Transverse colon (tissue), 4 donors: ENCODE results near the gene GMNN.

Experiments
- CTCF ChIP-seq, 5 experiments: fragments of 200-600 bp in 3 of 5; fragments of 450-650 bp in 2 of 5; sonication (generic) in 3 of 5; IDR thresholded peaks; 1 replicate in 2 of 5; 2 replicates in 3 of 5; pipeline ENCODE4 v1.5.1; 2016 to 2017; ENCODE audit warnings: antibody characterized with exemption in 5 of 5, inconsistent platforms in 3 of 5, mild to moderate bottlenecking in 2 of 5, moderate library complexity in 1 of 5
- EP300 ChIP-seq: sonication (generic); formaldehyde crosslinking; IDR thresholded peaks from one replicate; pipeline ENCODE4 v1.6.1; 2017; ENCODE audit warnings: antibody characterized with exemption, low read depth
- POLR2A ChIP-seq: fragments of 450-650 bp; IDR thresholded peaks from one replicate; pipeline ENCODE4 v1.6.1; 2016; ENCODE audit warnings: antibody characterized with exemption, mild to moderate bottlenecking, moderate library complexity
- POLR2AphosphoS5 ChIP-seq, 3 donors: sonication (generic); formaldehyde crosslinking; IDR thresholded peaks; one replicate each; pipeline ENCODE4 v1.6.1; 2016; ENCODE audit warnings: antibody characterized with exemption in 3 of 3

DNA sequence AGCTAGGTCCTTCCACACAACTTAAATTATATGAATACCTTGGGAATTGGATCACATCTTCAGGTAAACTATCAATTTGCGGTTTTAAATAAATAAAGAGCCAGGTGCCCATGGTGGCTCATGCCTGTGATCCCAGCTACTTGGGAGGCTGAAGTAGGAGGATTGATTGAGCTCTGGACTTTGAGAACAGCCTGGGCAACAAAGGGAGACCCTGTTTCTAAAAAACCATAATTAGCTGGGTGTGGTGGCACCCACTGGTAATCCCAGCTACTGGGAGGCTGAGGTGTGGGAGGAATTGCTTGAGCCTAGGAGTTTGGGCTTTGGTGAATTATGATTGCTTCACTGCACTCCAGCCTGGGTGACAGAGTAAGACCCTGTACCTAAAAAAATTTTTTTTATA, 3.4 kb downstream of the GMNN start:
- TF ChIP-seq CTCF (IDR thresholded peaks at IDR 0.05) (no peak), POLR2A (no peak), EP300 (no peak), POLR2AphosphoS5 (IDR thresholded peaks at IDR 0.05) (no peak)
